Peyer's patch (tissue), 4 donors: ENCODE results near the gene HOXA5.

Source experiments
- POLR2A ChIP-seq, 2 donors: fragments of 450-650 bp; IDR thresholded peaks; one replicate each; pipeline ENCODE4 v1.5.1; 2017; ENCODE audit warnings: antibody characterized with exemption in 2 of 2, mild to moderate bottlenecking in 2 of 2, moderate library complexity in 2 of 2
- TF ChIP-seq, protein P1 (sequence below), 6 experiments: fragments of 450-650 bp in 4 of 6; fragments of 200-600 bp in 2 of 6; sonication (generic) in 1 of 6; IDR thresholded peaks; one replicate each; pipeline ENCODE4 v1.5.1; 2017 to 2019; ENCODE audit warnings: antibody characterized with exemption in 6 of 6, mild to moderate bottlenecking in 3 of 6, moderate library complexity in 1 of 6

DNA sequence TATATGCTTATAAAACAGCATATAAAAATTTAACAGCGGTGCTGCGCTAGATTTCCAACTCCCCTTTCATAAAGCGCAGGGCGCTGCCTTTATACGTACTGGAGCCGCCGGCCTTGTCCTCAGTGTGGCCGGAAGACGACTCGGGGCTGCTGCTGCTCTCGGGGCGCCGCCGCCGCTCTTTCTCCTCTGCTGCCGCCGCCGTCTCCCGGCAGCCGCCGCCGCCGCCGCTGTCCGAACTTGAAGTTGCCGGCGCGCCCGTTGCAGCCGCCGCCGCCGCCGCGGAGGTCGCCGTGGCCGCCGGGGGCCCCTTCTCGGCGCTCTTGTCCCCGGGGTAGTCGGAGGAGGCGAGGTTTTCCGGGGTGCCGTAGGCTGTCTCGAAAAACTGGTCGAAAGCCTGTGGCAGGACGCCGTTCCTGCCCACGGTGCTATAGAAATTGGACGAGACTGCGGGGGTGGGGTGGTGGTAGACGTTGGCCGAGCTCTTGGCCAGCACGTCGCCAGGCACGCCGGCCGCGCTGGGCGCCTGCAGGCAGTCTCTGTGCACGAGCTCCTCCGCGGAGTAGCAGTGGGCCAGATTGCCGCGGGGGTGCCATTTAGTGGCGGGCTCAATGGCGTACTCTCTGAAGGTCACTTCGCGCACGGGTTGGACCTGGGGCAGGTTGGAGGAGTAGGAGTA lies 41.0 kb upstream of the HOXA5 start:
- TF ChIP-seq, protein P1, sequence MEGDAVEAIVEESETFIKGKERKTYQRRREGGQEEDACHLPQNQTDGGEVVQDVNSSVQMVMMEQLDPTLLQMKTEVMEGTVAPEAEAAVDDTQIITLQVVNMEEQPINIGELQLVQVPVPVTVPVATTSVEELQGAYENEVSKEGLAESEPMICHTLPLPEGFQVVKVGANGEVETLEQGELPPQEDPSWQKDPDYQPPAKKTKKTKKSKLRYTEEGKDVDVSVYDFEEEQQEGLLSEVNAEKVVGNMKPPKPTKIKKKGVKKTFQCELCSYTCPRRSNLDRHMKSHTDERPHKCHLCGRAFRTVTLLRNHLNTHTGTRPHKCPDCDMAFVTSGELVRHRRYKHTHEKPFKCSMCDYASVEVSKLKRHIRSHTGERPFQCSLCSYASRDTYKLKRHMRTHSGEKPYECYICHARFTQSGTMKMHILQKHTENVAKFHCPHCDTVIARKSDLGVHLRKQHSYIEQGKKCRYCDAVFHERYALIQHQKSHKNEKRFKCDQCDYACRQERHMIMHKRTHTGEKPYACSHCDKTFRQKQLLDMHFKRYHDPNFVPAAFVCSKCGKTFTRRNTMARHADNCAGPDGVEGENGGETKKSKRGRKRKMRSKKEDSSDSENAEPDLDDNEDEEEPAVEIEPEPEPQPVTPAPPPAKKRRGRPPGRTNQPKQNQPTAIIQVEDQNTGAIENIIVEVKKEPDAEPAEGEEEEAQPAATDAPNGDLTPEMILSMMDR (IDR thresholded peaks at IDR 0.05) = no peak
- TF ChIP-seq POLR2A (IDR thresholded peaks at IDR 0.05) = no peak
